Mucosa of stomach (tissue), 1 donor: ENCODE results near the gene GPR156.

Experiments
- H3K27me3 ChIP-seq: one replicate; pipeline ENCODE4 v1.7.0; 2013; ENCODE audit warnings: mild to moderate bottlenecking, low read length; ENCODE audit not compliant: control insufficient read depth, insufficient read depth
- H3K36me3 ChIP-seq: one replicate; pipeline ENCODE4 v1.7.0; 2013; ENCODE audit warnings: low read length; ENCODE audit not compliant: control insufficient read depth, insufficient read depth
- H3K4me1 ChIP-seq: one replicate; pipeline ENCODE4 v1.7.0; 2013; ENCODE audit warnings: mild to moderate bottlenecking, low read length; ENCODE audit not compliant: control insufficient read depth, insufficient read depth
- H3K4me3 ChIP-seq: one replicate; pipeline ENCODE4 v1.7.0; 2013; ENCODE audit warnings: low read length
- H3K9ac ChIP-seq: one replicate; pipeline ENCODE4 v1.7.0; 2013; ENCODE audit warnings: mild to moderate bottlenecking, low read length, moderate library complexity
- H3K9me3 ChIP-seq: one replicate; pipeline ENCODE4 v1.7.0; 2013; ENCODE audit warnings: mild to moderate bottlenecking, low read length, moderate library complexity; ENCODE audit not compliant: control insufficient read depth
- donor health status: Pancreatic carcinoma.

Gene GPR156

DNA sequence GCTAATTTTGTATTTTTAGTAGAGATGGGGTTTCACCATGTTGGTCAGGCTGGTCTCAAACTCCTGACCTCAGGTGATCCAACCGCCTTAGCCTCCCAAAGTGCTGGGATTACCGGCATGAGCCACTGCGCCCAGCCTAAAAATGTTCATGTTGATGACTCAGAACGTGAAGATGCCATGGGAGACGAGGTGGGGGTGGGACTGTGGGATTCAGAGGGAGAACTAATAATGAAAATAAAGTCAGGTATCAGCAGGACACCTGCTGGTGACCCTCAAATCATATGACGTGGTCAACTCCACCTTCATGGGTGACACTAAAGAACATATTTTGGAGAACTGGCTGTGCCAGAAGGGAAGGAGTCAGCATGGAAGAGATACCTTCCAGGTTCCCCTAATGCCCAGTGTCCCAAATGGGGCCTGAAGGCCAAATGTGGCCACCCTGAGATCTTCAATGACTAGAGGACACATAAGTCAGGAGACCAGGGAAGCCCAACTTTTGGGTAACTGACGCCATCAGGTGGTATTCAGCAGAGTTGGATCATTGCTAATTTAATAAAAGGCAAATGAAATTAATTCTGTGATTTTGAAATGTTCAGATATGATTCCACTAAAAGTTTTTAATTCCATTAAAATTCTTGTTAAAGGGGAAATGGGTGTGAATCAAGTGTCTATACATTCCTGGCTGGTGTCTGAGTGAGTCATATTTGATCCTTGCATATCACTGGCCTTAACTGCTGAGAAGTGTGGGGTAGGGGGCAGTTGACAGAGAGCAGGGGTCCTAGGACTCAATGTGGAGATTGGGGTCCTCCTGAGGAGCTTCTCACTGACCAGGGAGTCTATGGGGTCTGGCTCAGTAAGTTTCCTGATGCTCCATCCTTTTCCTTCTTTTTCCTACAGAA lies 102.2 kb downstream of the GPR156 start:
- H3K4me3 ChIP-seq: no peak overlapping the region
- H3K4me1 ChIP-seq: no peaks in the 10 kb centered on the region
- H3K27me3 ChIP-seq: no peaks in the 10 kb centered on the region
- H3K9me3 ChIP-seq: no peaks in the 10 kb centered on the region
- no peak overlapping the region for H3K9ac ChIP-seq
- H3K36me3 ChIP-seq: no peaks in the 10 kb centered on the region

DNA sequence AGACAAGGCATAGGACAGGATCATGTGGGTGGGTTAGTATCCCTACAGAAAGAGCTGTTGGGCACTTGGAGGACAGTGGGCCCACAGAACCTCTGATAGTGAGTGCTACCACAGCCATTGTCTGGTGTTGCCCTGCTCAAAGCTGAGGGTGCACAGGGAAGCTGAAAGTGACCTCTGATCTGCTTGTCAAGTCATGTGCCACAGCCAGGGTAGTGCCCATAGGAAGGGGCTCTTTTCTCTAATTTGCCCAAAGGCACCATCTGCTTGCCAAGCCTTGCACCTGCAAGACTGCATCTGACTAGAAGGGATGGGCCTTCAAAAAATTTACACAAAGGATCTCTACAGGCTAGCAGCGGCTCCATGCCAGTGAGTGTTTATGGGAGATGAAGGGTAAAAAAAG lies 103.4 kb downstream of the GPR156 start:
- Histone ChIP-seq H3K9me3 (no peaks in the 10 kb centered on the region), H3K4me3 (no peak overlapping the region), H3K9ac (no peak overlapping the region), H3K4me1 (no peaks in the 10 kb centered on the region), H3K27me3 (no peaks in the 10 kb centered on the region), H3K36me3 (no peaks in the 10 kb centered on the region)

DNA sequence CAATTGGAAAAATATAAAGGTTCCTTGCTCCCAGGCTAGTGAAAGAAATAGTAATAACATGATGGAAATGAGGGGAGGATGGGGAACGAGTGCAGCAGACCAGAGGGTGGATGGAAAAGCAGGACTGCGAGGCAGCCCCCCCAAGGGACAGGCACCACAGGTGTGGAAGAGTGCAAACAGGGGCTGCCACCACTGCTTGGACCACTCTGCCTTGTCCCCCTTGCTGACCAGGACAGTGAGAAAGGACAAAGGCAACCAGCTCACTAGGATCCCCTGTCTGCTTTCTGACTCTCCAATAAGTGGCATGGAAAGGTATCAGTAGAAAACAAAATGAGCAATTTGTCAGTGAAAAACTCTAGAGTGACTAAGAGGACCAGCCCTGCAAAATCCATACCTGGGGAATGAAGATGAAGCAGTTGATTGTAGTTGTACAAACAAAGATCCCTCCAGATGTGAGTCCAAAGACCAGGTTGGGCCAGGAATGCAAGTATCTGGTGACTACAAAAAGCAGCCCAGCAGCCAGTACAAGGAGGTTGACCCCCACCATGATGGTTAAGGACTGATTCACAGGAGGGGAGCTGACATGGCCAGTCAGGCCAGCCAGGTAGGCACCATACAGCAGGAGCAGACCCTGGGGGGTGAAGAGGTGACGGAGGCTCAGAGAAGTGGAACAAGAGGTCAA lies 104.2 kb downstream of the GPR156 start:
- no peaks in the 10 kb centered on the region for H3K4me1 ChIP-seq
- H3K36me3 ChIP-seq: no peaks in the 10 kb centered on the region
- H3K4me3 ChIP-seq: no peak overlapping the region
- no peaks in the 10 kb centered on the region for H3K27me3 ChIP-seq
- no peaks in the 10 kb centered on the region for H3K9me3 ChIP-seq
- no peak overlapping the region for H3K9ac ChIP-seq

DNA sequence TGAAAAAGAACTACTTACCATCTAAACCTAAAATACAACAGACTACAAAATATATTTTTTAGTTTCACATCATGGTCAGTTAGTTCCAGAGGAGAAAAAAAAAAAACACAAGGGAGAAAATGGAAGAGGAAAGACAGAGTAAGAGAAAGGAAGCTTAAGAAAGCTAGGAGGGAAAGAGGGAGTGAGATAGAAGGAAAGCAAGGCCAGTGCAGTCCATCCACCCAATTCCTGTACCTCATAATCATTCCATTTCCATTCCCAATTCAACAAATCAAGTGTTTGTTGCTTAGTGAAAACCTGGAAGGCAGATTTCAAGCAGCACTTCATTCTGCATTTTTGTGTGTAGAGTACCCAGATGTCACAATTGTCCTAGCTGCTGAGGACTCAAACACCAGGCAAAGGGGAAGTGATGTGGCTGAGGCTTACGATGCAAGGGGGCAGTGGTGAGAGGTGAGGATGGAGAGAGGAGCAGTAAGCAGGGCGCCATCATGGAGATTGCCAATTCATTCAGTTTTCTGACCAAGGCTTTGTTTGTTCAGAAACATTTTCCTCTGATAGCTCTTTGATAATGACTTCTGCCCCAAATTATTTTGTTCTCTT lies 107.2 kb downstream of the GPR156 start:
- Histone ChIP-seq H3K4me1 (no peaks in the 10 kb centered on the region), H3K9ac (no peak overlapping the region), H3K27me3 (no peaks in the 10 kb centered on the region), H3K36me3 (no peaks in the 10 kb centered on the region), H3K4me3 (no peak overlapping the region), H3K9me3 (no peaks in the 10 kb centered on the region)

DNA sequence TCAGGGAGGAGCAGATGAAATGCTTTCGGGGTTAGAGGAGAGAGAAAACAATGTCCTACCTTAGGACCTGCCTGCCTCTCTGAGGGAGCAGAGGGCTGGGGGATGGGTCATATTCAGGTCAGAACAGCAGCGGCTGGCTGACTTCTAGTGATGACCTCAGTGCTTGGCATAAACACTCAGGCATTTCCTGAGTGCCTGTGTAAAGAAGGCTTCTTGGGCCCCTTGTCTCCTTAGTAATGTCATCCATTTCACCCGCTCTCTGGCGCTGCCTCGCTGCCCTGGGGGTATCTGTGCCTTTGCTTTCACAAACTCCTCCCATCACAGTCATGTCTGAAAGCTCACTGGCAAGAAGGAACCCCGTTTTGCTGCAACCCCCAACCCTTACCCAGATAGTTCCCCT lies 107.9 kb downstream of the GPR156 start:
- Histone ChIP-seq H3K27me3 (no peaks in the 10 kb centered on the region), H3K9me3 (no peaks in the 10 kb centered on the region), H3K9ac (no peak overlapping the region), H3K36me3 (no peaks in the 10 kb centered on the region), H3K4me3 (no peak overlapping the region), H3K4me1 (no peaks in the 10 kb centered on the region)

DNA sequence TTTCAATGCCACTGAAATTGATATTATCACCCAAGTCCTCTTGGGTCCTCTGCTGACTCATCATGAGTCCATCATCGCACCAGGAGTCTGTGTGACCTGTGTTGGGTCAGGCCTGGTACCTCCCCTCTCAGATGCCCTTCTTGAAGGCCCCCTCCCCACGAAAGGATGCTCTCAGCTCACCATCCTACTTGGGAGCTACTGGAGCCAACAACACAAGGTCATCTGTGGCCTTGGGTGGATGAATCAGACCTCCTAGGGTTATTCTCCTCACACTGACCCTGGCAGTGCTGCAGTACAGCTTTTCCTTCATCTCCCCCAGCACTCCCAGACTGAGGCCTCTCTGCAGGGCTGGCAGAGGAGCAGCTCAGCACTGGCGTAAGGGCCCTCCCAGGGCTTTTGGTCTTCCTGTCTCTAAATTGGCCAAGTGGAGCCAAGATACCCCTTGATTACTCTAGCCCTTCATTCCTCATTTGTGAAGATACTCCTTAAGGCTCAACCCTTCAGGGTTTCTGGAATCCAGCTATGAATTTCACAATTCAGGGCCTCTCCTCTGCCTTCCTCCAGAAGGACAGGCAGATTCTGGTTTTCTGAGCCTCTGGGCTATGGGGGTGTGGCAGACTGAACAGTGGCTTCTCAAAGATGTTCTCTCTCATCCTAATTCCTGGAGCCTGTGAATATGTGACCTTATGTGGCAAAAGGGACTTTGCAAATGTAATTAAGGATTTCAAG lies 110.0 kb downstream of the GPR156 start:
- Histone ChIP-seq H3K36me3 (no peaks in the 10 kb centered on the region), H3K9me3 (no peaks in the 10 kb centered on the region), H3K4me1 (no peaks in the 10 kb centered on the region), H3K27me3 (no peaks in the 10 kb centered on the region), H3K4me3 (no peak overlapping the region), H3K9ac (no peak overlapping the region)

DNA sequence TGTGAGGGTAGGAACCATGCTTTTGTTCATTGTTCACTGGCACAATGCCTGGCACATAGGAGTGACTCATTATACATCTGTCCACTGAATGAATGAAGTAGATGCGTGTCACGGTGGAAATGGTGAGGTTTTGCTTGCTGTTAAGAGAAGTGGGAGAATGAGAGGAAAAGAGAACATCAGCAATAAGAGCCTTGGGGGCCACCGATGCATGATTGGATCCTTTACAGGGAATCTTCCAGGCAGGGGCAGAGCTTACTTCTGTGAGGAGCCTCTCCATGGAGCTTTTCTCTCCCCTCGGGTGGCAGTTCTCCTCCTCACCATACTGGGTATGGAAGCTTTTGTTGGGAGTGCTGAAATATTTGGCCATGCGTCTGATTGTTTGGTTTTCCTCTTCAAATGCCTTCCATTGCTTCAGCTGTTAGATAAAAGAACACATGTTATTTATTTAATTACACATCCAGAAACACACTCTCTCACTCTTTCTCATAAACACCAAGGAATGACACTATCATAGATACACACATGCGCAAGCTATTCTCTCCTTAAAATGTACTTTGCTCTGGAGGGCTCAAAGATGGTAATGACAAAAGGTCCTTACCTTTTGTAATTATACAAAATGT lies 111.9 kb downstream of the GPR156 start:
- Histone ChIP-seq H3K9me3 (no peaks in the 10 kb centered on the region), H3K36me3 (no peaks in the 10 kb centered on the region), H3K27me3 (no peaks in the 10 kb centered on the region), H3K4me3 (no peak overlapping the region), H3K4me1 (no peaks in the 10 kb centered on the region), H3K9ac (no peak overlapping the region)

DNA sequence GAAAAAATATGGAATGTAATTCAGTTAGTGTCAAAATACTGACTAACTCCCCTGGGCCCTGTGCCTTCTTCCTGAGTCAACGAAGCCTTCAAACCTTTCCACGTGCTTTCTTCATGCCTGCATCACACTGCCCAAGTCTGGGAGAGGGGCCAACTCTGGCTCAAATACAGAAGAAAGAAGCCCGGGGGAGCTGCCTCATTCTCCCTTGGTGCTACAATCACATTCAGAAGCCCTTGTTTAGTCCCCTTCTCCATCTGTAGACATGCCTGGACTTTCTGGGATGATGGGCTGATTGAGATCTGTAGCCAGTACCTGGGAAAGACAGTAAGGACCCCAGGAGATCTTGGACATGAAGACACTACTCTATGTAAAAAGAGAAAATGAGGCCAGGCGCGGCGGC lies 113.0 kb downstream of the GPR156 start:
- Histone ChIP-seq H3K36me3 (no peaks in the 10 kb centered on the region), H3K4me1 (no peaks in the 10 kb centered on the region), H3K4me3 (no peak overlapping the region), H3K27me3 (no peaks in the 10 kb centered on the region), H3K9ac (no peak overlapping the region), H3K9me3 (no peaks in the 10 kb centered on the region)

DNA sequence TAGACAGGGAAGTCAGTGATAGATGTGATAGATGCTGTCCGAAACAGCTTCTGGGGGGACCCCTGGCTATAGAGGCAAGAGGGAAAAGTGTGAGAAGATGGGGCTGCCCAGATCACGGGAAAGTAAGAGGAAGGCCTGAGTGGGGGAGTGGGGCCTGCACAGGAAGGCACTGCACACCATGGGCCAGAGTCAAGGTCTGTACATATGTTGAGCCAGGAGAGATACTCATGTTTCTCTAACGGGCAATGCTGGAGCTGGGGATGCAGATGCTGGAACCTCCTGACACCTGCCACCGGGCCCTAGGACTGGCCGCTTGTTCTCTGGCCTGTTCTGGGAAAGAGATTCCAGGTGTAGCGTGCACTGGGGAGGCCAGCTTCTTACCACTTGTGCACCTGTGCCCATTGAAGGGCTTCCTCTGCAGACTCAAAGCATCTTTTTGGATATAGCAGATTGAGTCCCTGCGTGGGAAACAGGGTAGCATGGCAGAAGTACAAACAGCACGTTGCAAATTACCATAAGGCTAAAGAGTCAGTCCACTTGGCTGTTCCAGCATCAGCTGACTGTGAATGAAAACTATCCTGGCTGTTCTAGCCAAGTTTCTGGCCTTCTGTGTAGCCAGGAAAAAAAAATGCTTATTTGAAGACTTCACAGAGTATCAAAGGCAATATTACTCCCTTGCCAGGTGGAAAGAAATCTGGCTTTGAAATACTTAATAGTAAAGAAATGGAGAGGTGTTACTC lies 113.7 kb downstream of the GPR156 start:
- H3K4me1 ChIP-seq: no peaks in the 10 kb centered on the region
- no peaks in the 10 kb centered on the region for H3K36me3 ChIP-seq
- H3K9ac ChIP-seq: no peak overlapping the region
- no peaks in the 10 kb centered on the region for H3K9me3 ChIP-seq
- H3K27me3 ChIP-seq: no peaks in the 10 kb centered on the region
- no peak overlapping the region for H3K4me3 ChIP-seq

DNA sequence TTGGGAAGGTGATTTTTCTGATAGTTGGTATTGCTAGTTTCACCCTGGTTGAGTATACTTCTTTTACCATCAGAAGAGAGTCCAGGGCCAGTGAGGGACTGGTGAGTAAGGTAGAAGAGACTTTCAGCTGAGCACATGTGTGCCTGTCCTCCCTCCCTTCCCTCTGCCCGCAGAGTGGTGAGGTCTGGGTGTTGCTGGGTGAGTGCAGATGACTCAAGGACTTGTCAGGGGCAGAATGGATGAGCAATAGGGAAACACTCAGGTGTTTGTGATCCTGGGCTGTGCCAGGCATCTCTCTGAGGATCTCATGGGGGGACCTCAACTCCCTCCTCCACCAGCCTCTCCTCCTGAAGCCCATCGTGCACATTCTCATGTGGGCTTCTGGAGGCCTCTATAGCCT lies 114.8 kb downstream of the GPR156 start:
- Histone ChIP-seq H3K4me3 (no peak overlapping the region), H3K4me1 (no peaks in the 10 kb centered on the region), H3K9ac (no peak overlapping the region)

DNA sequence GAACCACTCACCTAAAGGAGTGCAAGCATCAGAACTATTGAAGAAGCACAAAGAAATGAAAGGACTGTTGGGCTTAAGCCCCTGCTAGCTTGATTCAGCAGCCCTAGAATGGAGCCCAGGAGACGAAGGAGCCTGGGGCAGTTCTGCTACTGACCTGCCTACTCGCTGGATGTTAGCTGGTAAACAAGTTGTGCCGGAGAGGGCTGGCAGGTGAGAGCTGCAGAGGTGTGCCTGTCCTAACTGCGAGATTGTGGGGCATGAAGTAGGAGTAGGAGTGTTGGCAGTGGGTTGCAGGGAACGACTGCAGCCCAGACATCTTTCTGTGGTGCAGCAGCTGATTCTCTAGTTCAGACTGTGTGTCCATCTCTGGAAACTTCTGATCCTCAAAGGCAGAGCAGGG lies 115.6 kb downstream of the GPR156 start:
- H3K36me3 ChIP-seq: no peaks in the 10 kb centered on the region
- no peak overlapping the region for H3K9ac ChIP-seq
- H3K27me3 ChIP-seq: no peaks in the 10 kb centered on the region
- H3K4me1 ChIP-seq: no peaks in the 10 kb centered on the region
- no peaks in the 10 kb centered on the region for H3K9me3 ChIP-seq
- no peak overlapping the region for H3K4me3 ChIP-seq

More for the DNA sequence above, 114.8 kb downstream of the GPR156 start:
- no peaks in the 10 kb centered on the region for H3K9me3 ChIP-seq
- H3K27me3 ChIP-seq: no peaks in the 10 kb centered on the region
- no peaks in the 10 kb centered on the region for H3K36me3 ChIP-seq
